Cerebellar nuclear complex (tissue), 1 donor: Measurements from ENCODE around the gene PROB1.
"Not testable (repeated sequence)": the region's sequence is repeated elsewhere in the genome, so short reads cannot be mapped to it uniquely, and the experiment has no call there.

Experiments used
- DNase-seq, 2 experiments: peaks; one replicate each; lab custom pipeline; 2025; lab: John Stamatoyannopoulos, UW

The PROB1 gene

GRCh38 chr5:139414581-139415130 lies 19.8 kb upstream of the PROB1 start:
- no peak for DNase-seq

GRCh38 chr5:139413963-139414362 lies 19.1 kb upstream of the PROB1 start:
- no peak for DNase-seq

- DNase-seq, result no peak
These were observed 18.2 kb upstream of the PROB1 start for GRCh38 chr5:139413153-139413552.

- DNase-seq, result no peak
These were observed 16.3 kb upstream of the PROB1 start for GRCh38 chr5:139410993-139411828.

- no peak for DNase-seq
These were observed 15.5 kb upstream of the PROB1 start for GRCh38 chr5:139410121-139410992.

GRCh38 chr5:139409116-139409515 lies 14.2 kb upstream of the PROB1 start:
- DNase-seq, result not testable (repeated sequence)

- no peak for DNase-seq
These were observed 13.3 kb upstream of the PROB1 start for GRCh38 chr5:139408191-139408590.

- DNase-seq, result no peak
These were observed 12.6 kb upstream of the PROB1 start for GRCh38 chr5:139407517-139407916.

- DNase-seq, result no peak
These were observed 12.1 kb upstream of the PROB1 start for GRCh38 chr5:139406963-139407362.

- no peak for DNase-seq
These were observed 9.6 kb upstream of the PROB1 start for GRCh38 chr5:139404484-139404840.

- peak; percentile 61 to 98 for DNase-seq
These were observed 9.0 kb upstream of the PROB1 start, which contains the start of gene SPATA24 for GRCh38 chr5:139403787-139404483. Gene SPATA24 (minus strand): TSS chr5:139404089. CDS start chr5:139404060, 29 bp downstream.

- no peak for DNase-seq
These were observed 8.5 kb upstream of the PROB1 start for GRCh38 chr5:139403418-139403786.

GRCh38 chr5:139402561-139403158 lies 7.8 kb upstream of the PROB1 start:
- DNase-seq, result no peak

GRCh38 chr5:139401546-139401945 lies 6.6 kb upstream of the PROB1 start:
- DNase-seq, result no peak

GRCh38 chr5:139399501-139400121 lies 4.7 kb upstream of the PROB1 start:
- DNase-seq, result no peak

GRCh38 chr5:139397921-139398320 lies 3.0 kb upstream of the PROB1 start:
- no peak for DNase-seq

GRCh38 chr5:139396691-139397090 lies 1.8 kb upstream of the PROB1 start:
- DNase-seq, result no peak

- DNase-seq, result no peak
These were observed 1.1 kb upstream of the PROB1 start for GRCh38 chr5:139395844-139396640.

GRCh38 chr5:139394123-139394653 lies 716 bp downstream of the PROB1 start:
- DNase-seq, result no peak

GRCh38 chr5:139393497-139394122 lies 1.3 kb downstream of the PROB1 start:
- no peak for DNase-seq
